B cell (primary cell): ENCODE measurements around the gene VAC14. TPM values are rescaled to one million over a fixed set of nuclear protein-coding genes. Genes with fewer than 3 reads are reported as not detected.

ENCODE experiments used
- ATAC-seq: fragments of 200-7000 bp; cut with Tn5 transposase; one replicate; pipeline ENCODE4 v1.10.0; 2021; ENCODE audit warnings: low read depth, mild to moderate bottlenecking, moderate number of reproducible peaks, moderate library complexity
- CTCF ChIA-PET: fragments of 350-600 bp; sonication (Branson Sonifier 250); formaldehyde crosslinking; loops from one replicate; lab custom pipeline; 2021; ENCODE audit warnings: antibody characterized with exemption, inconsistent platforms; lab: Charles Lee
- POLR2A ChIA-PET: fragments of 350-600 bp; sonication (Branson Sonifier 250); formaldehyde crosslinking; loops from one replicate; lab custom pipeline; 2021; ENCODE audit warnings: antibody characterized with exemption; lab: Charles Lee
- DNase-seq: peaks from one replicate; pipeline ENCODE4 v3.0.0; 2013
- H2AFZ ChIP-seq: 2 replicates; pipeline ENCODE4 v1.6.1; 2012; ENCODE audit warnings: mild to moderate bottlenecking, low read depth, low read length; ENCODE audit not compliant: insufficient read depth, poor library complexity, severe bottlenecking
- H3K27ac ChIP-seq, 2 donors: 1 replicate in 1 of 2; 2 replicates in 1 of 2; pipeline ENCODE4 v1.5.1; 2012 to 2013; ENCODE audit warnings: low read length in 2 of 2, mild to moderate bottlenecking in 2 of 2, moderate library complexity in 1 of 2
- H3K27me3 ChIP-seq, 4 experiments: fragments of 200-600 bp in 1 of 4; sonication (generic) in 1 of 4; replicated peaks in 1 of 4; 1 replicate in 2 of 4; 2 replicates in 2 of 4; pipeline versions ENCODE4 v1.6.1 to v1.7.0; 2013 to 2016; ENCODE audit warnings: low read length in 3 of 4, mild to moderate bottlenecking in 2 of 4, mixed read lengths in 1 of 4, moderate library complexity in 1 of 4; ENCODE audit not compliant: insufficient read depth in 4 of 4, control insufficient read depth in 3 of 4; ENCODE audit errors: control extremely low read depth in 1 of 4
- H3K36me3 ChIP-seq, 2 experiments: replicated peaks in 1 of 2; 1 replicate in 1 of 2; 2 replicates in 1 of 2; pipeline versions ENCODE4 v1.6.1 to v1.7.1; 2013; ENCODE audit warnings: low read length in 1 of 2; ENCODE audit not compliant: insufficient read depth in 2 of 2, control insufficient read depth in 1 of 2; ENCODE audit errors: control extremely low read depth in 1 of 2, extremely low read depth in 1 of 2
- H3K4me1 ChIP-seq, 2 donors: fragments of 200-600 bp in 1 of 2; sonication (generic) in 1 of 2; 1 replicate in 1 of 2; 2 replicates in 1 of 2; pipeline versions ENCODE4 v1.5.1 to v1.6.1; 2013 to 2017; ENCODE audit warnings: low read length in 2 of 2; ENCODE audit not compliant: control insufficient read depth in 2 of 2, insufficient read depth in 2 of 2
- H3K4me2 ChIP-seq: replicated peaks from 2 replicates; pipeline ENCODE3; 2012; ENCODE audit warnings: mild to moderate bottlenecking, low read depth, low read length; ENCODE audit not compliant: poor library complexity, severe bottlenecking
- H3K4me3 ChIP-seq, 5 experiments: fragments of 200-600 bp in 1 of 5; sonication (generic) in 1 of 5; 1 replicate in 3 of 5; 2 replicates in 2 of 5; pipeline versions ENCODE4 v1.5.1 to v1.7.0; 2011 to 2016; ENCODE audit warnings: low read length in 4 of 5, mild to moderate bottlenecking in 4 of 5, low read depth in 2 of 5, control low read depth in 1 of 5, moderate library complexity in 1 of 5; ENCODE audit not compliant: insufficient read depth in 1 of 5; ENCODE audit errors: control extremely low read depth in 1 of 5, extremely low read depth in 1 of 5
- H3K79me2 ChIP-seq: fragments of 200-600 bp; sonication (generic); one replicate; pipeline ENCODE4 v1.6.0; 2016; ENCODE audit warnings: low read length; ENCODE audit not compliant: control insufficient read depth, insufficient read depth
- H3K9ac ChIP-seq: fragments of 200-600 bp; sonication (generic); 2 replicates; pipeline ENCODE4 v1.6.1; 2017; ENCODE audit warnings: mild to moderate bottlenecking, low read length, moderate library complexity
- H3K9me3 ChIP-seq, 3 donors: one replicate each; pipeline versions ENCODE4 v1.6.1 to v1.7.1; 2013; ENCODE audit warnings: low read length in 2 of 3; ENCODE audit not compliant: control insufficient read depth in 2 of 3, insufficient read depth in 1 of 3; ENCODE audit errors: control extremely low read depth in 1 of 3
- H4K20me1 ChIP-seq: 2 replicates; pipeline ENCODE4 v1.6.0; 2012; ENCODE audit warnings: mild to moderate bottlenecking, low read length; ENCODE audit not compliant: insufficient read depth, control insufficient read depth, poor library complexity, severe bottlenecking
- H3K27ac Mint-ChIP-seq: one replicate; pipeline ENCODE4 v1.8.0; 2021; ENCODE audit warnings: mixed read lengths
- H3K27me3 Mint-ChIP-seq: one replicate; pipeline ENCODE4 v1.8.0; 2021; ENCODE audit warnings: mixed read lengths
- H3K4me1 Mint-ChIP-seq: one replicate; pipeline ENCODE4 v1.8.0; 2021; ENCODE audit warnings: mixed read lengths
- H3K4me3 Mint-ChIP-seq: one replicate; pipeline ENCODE4 v1.8.0; 2021; ENCODE audit warnings: mixed read lengths
- H3K9me3 Mint-ChIP-seq: one replicate; pipeline ENCODE4 v1.8.0; 2022; ENCODE audit warnings: mixed read lengths; ENCODE audit not compliant: insufficient read depth
- CTCF ChIP-seq: fragments of 200-600 bp; IDR thresholded peaks from one replicate; pipeline ENCODE4 v1.8.0; 2022; ENCODE audit warnings: antibody characterized with exemption, mild to moderate bottlenecking
- EZH2 ChIP-seq: IDR thresholded peaks from 2 replicates; pipeline ENCODE4 v1.6.1; 2012; ENCODE audit warnings: borderline replicate concordance, low read depth, mild to moderate bottlenecking, moderate library complexity, low read length; ENCODE audit not compliant: insufficient read depth, poor library complexity, severe bottlenecking
- WGBS: methylation state at CpG from one replicate; pipeline ENCODE4 v1.1.5; 2013; ENCODE audit warnings: missing lambda C conversion rate; ENCODE audit not compliant: insufficient coverage; 5-methylcytosine and 5-hydroxymethylcytosine counted together
- intact Hi-C: fragments of 100-400 bp; cut with micrococcal nuclease; formaldehyde crosslinking; loops from one replicate; pipeline ENCODE4 v1.10.0; 2022
- polyA plus RNA-seq: library from polyadenylated mRNA; depleted of rRNA; stranded (reverse); fragments of >200 nt; gene quantifications from 2 replicates; pipeline ENCODE4 v1.2.3, GENCODE V29; 2012
- total RNA-seq, 2 donors: library from RNA; stranded (reverse); fragments of 120-200 nt in 1 of 2; gene quantifications; 1 replicate in 1 of 2; 2 replicates in 1 of 2; pipeline versions ENCODE4 v1.2.3 to v1.2.4, GENCODE V29; 2013 to 2022

VAC14 gene
- total and polyA plus RNA-seq, 2 donors (not counting 1 experiment from before 2014, with no cell fraction given), result 42.6 to 64.7 TPM

GRCh38 chr16:70661918-70662641 is 138.9 kb downstream of the VAC14 start:
- Histone ChIP-seq H3K4me1 (no peaks in the 10 kb centered on the region), H3K9ac (no peak overlapping the region), H3K9me3 (no peaks in the 10 kb centered on the region), H3K4me2 (no peak overlapping the region), H3K79me2 (no peaks in the 10 kb centered on the region), H4K20me1 (no peaks in the 10 kb centered on the region), H3K27me3 (no peaks in the 10 kb centered on the region), H3K36me3 (no peaks in the 10 kb centered on the region), H2AFZ (no peak overlapping the region), H3K27ac (no peak overlapping the region), H3K4me3 (no peak overlapping the region)
- TF ChIP-seq EZH2 (no peak), CTCF (no peak)
- Mint-ChIP-seq H3K4me1 (no peaks in the 10 kb centered on the region), H3K27ac (no peak overlapping the region), H3K9me3 (no peaks in the 10 kb centered on the region), H3K27me3 (no peaks in the 10 kb centered on the region), H3K4me3 (no peak overlapping the region)
- CTCF ChIA-PET, result no interaction called here
- POLR2A ChIA-PET, result no interaction called here
- WGBS, result 89% methylated on average over 21 of the region's 21 CpGs
- intact Hi-C loops, result no loop called here
- no peak for DNase-seq
- no peak for ATAC-seq

GRCh38 chr16:70661534-70661917 is 139.4 kb downstream of the VAC14 start:
- Mint-ChIP-seq H3K9me3 (no peaks in the 10 kb centered on the region), H3K27ac (no peak overlapping the region), H3K4me3 (no peak overlapping the region), H3K27me3 (no peaks in the 10 kb centered on the region), H3K4me1 (no peaks in the 10 kb centered on the region)
- no peaks in the 10 kb centered on the region for H3K36me3 ChIP-seq
- no peak overlapping the region for H3K4me3 ChIP-seq
- H2AFZ ChIP-seq, result no peak overlapping the region
- no peaks in the 10 kb centered on the region for H3K9me3 ChIP-seq
- no peak overlapping the region for H3K4me2 ChIP-seq
- ChIA-PET POLR2A (no interaction called here), CTCF (no interaction called here)
- H3K9ac ChIP-seq, result no peak overlapping the region
- no peaks in the 10 kb centered on the region for H3K79me2 ChIP-seq
- no peak for DNase-seq
- WGBS, result 87% methylated on average over 13 of the region's 17 CpGs
- no peaks in the 10 kb centered on the region for H3K4me1 ChIP-seq
- intact Hi-C loops, result no loop called here
- no peaks in the 10 kb centered on the region for H3K27me3 ChIP-seq
- ATAC-seq, result no peak
- no peak for TF ChIP-seq CTCF
- TF ChIP-seq EZH2, result no peak
- no peaks in the 10 kb centered on the region for H4K20me1 ChIP-seq
- H3K27ac ChIP-seq, result no peak overlapping the region
